H9 (cell line): ENCODE data around the gene PTGER3. TPM values are rescaled to one million over a fixed set of nuclear protein-coding genes. Genes with fewer than 3 reads are reported as not detected.

Experiments used
- DNase-seq: peaks from one replicate; pipeline ENCODE4 v3.0.0-alpha.2; 2017
- H2AFZ ChIP-seq: one replicate; pipeline ENCODE4 v1.6.1; 2013; ENCODE audit warnings: mild to moderate bottlenecking, low read length, control low read depth, moderate library complexity
- H2AK5ac ChIP-seq: 2 replicates; pipeline ENCODE4 v1.6.1; 2013; ENCODE audit warnings: low read length, control low read depth, mixed read lengths; ENCODE audit not compliant: insufficient read length
- H2BK120ac ChIP-seq: one replicate; pipeline ENCODE4 v1.6.1; 2013; ENCODE audit warnings: low read depth, mild to moderate bottlenecking, low read length, control low read depth, inconsistent platforms; ENCODE audit not compliant: poor library complexity, severe bottlenecking
- H2BK12ac ChIP-seq: 2 replicates; pipeline ENCODE4 v1.6.1; 2013; ENCODE audit warnings: low read length, control low read depth, mixed read lengths, low read depth; ENCODE audit not compliant: insufficient read length
- H2BK15ac ChIP-seq: 2 replicates; pipeline ENCODE4 v1.6.1; 2013; ENCODE audit warnings: low read depth, low read length, control low read depth
- H2BK20ac ChIP-seq: one replicate; pipeline ENCODE4 v1.6.1; 2013; ENCODE audit warnings: low read depth, mild to moderate bottlenecking, low read length, control low read depth, inconsistent platforms; ENCODE audit not compliant: poor library complexity, severe bottlenecking
- H2BK5ac ChIP-seq: 2 replicates; pipeline ENCODE4 v1.6.1; 2013; ENCODE audit warnings: low read length, control low read depth, mixed read lengths; ENCODE audit not compliant: insufficient read length
- H3K14ac ChIP-seq: 2 replicates; pipeline ENCODE4 v1.6.1; 2013; ENCODE audit warnings: low read length, control low read depth; ENCODE audit not compliant: insufficient read depth
- H3K18ac ChIP-seq: 2 replicates; pipeline ENCODE4 v1.6.1; 2013; ENCODE audit warnings: low read depth, mild to moderate bottlenecking, mixed read lengths, low read length, control low read depth; ENCODE audit not compliant: insufficient read length
- H3K23ac ChIP-seq: 2 replicates; pipeline ENCODE4 v1.6.1; 2013; ENCODE audit warnings: low read length, control low read depth, mixed read lengths, low read depth; ENCODE audit not compliant: insufficient read length
- H3K23me2 ChIP-seq: 2 replicates; pipeline ENCODE4 v1.6.1; 2013; ENCODE audit warnings: low read depth, mild to moderate bottlenecking, mixed read lengths, low read length, control low read depth; ENCODE audit not compliant: insufficient read length, poor library complexity, severe bottlenecking
- H3K27ac ChIP-seq: 2 replicates; pipeline ENCODE4 v1.5.1; 2013; ENCODE audit warnings: low read length, control low read depth, mixed read lengths, low read depth; ENCODE audit not compliant: insufficient read length
- H3K27me3 ChIP-seq: 2 replicates; pipeline ENCODE4 v1.6.1; 2013; ENCODE audit warnings: low read length, control low read depth, inconsistent platforms; ENCODE audit not compliant: insufficient read depth
- H3K4ac ChIP-seq: 2 replicates; pipeline ENCODE4 v1.6.1; 2013; ENCODE audit warnings: low read depth, mild to moderate bottlenecking, control low read depth, inconsistent platforms, low read length, moderate library complexity
- H3K4me1 ChIP-seq: 2 replicates; pipeline ENCODE4 v1.6.1; 2013; ENCODE audit warnings: low read length, control low read depth, inconsistent platforms; ENCODE audit not compliant: insufficient read depth
- H3K4me2 ChIP-seq: 2 replicates; pipeline ENCODE4 v1.6.1; 2013; ENCODE audit warnings: low read length, control low read depth, mixed read lengths; ENCODE audit not compliant: insufficient read length, insufficient read depth
- H3K56ac ChIP-seq: 2 replicates; pipeline ENCODE4 v1.6.1; 2013; ENCODE audit warnings: low read depth, mild to moderate bottlenecking, mixed read lengths, low read length, control low read depth; ENCODE audit not compliant: insufficient read length
- H3K79me1 ChIP-seq: 2 replicates; pipeline ENCODE4 v1.6.1; 2013; ENCODE audit warnings: low read depth, mild to moderate bottlenecking, moderate library complexity, low read length, control low read depth, inconsistent platforms; ENCODE audit not compliant: insufficient read depth, poor library complexity, severe bottlenecking
- H3K79me2 ChIP-seq: 2 replicates; pipeline ENCODE4 v1.6.1; 2013; ENCODE audit warnings: low read length, control low read depth, inconsistent platforms; ENCODE audit not compliant: insufficient read depth
- H3K9ac ChIP-seq: 2 replicates; pipeline ENCODE4 v1.6.1; 2013; ENCODE audit warnings: low read length, control low read depth, mixed read lengths; ENCODE audit not compliant: insufficient read length; ENCODE audit errors: extremely low read depth
- H3K9me3 ChIP-seq: one replicate; pipeline ENCODE4 v1.6.1; 2013; ENCODE audit warnings: low read depth, low read length, inconsistent platforms; ENCODE audit not compliant: control insufficient read depth
- H3T11ph ChIP-seq: one replicate; pipeline ENCODE4 v1.6.1; 2013; ENCODE audit warnings: mild to moderate bottlenecking, low read length, control low read depth, inconsistent platforms
- H4K20me1 ChIP-seq: one replicate; pipeline ENCODE4 v1.6.1; 2013; ENCODE audit not compliant: control insufficient read depth, insufficient read length, insufficient read depth
- H4K5ac ChIP-seq: 2 replicates; pipeline ENCODE4 v1.6.1; 2013; ENCODE audit warnings: low read depth, mild to moderate bottlenecking, mixed read lengths, low read length, control low read depth; ENCODE audit not compliant: insufficient read length
- H4K8ac ChIP-seq: replicated peaks from 2 replicates; pipeline ENCODE4 v1.6.1; 2013; ENCODE audit warnings: low read length, control low read depth, mixed read lengths, low read depth; ENCODE audit not compliant: insufficient read length
- H4K91ac ChIP-seq: 2 replicates; pipeline ENCODE4 v1.6.1; 2013; ENCODE audit warnings: low read depth, mild to moderate bottlenecking, moderate library complexity, mixed read lengths, low read length, control low read depth; ENCODE audit not compliant: insufficient read length
- H3K27ac Mint-ChIP-seq, 3 experiments: 2 replicates in 2 of 3; 3 replicates in 1 of 3; pipeline ENCODE4 v1.8.0; 2020 to 2021; ENCODE audit warnings: mixed read lengths in 3 of 3, mild to moderate bottlenecking in 1 of 3, moderate library complexity in 1 of 3
- H3K27me3 Mint-ChIP-seq: 2 replicates; pipeline ENCODE4 v1.8.0; 2021; ENCODE audit warnings: low read depth, mild to moderate bottlenecking, moderate library complexity, mixed read lengths
- H3K36me3 Mint-ChIP-seq, 3 experiments: 2 replicates in 2 of 3; 3 replicates in 1 of 3; pipeline ENCODE4 v1.8.0; 2020 to 2021; ENCODE audit warnings: low read depth in 3 of 3, mixed read lengths in 3 of 3; ENCODE audit not compliant: insufficient read depth in 1 of 3
- H3K4me1 Mint-ChIP-seq, 2 experiments: 2 replicates each; pipeline ENCODE4 v1.8.0; 2020; ENCODE audit warnings: mixed read lengths in 2 of 2
- H3K4me3 Mint-ChIP-seq, 2 experiments: 2 replicates in 1 of 2; 3 replicates in 1 of 2; pipeline ENCODE4 v1.8.0; 2020 to 2021; ENCODE audit warnings: mild to moderate bottlenecking in 2 of 2, mixed read lengths in 2 of 2, moderate library complexity in 1 of 2
- H3K9me3 Mint-ChIP-seq, 2 experiments: 2 replicates in 1 of 2; 3 replicates in 1 of 2; pipeline ENCODE4 v1.8.0; 2020; ENCODE audit warnings: mild to moderate bottlenecking in 2 of 2, mixed read lengths in 2 of 2, moderate library complexity in 1 of 2
- WGBS: extraction: QIAGEN DNeasy Blood & Tissue Kit; methylation state at CpG from one replicate; pipeline ENCODE4 v1.1.7; 2013; ENCODE audit warnings: missing lambda C conversion rate, low lambda C conversion rate, mixed read lengths; ENCODE audit not compliant: insufficient read length; ENCODE audit errors: extremely low coverage; 5-methylcytosine and 5-hydroxymethylcytosine counted together
- total RNA-seq: library from RNA; stranded (reverse); gene quantifications from 2 replicates; pipeline ENCODE4 v1.2.1, GENCODE V29; 2021
- TF ChIP-seq, protein P1 (sequence below): fragments of 200-600 bp; sonication (generic); conservative IDR thresholded peaks from 3 replicates; pipeline ENCODE4 v1.8.0; 2021; ENCODE audit warnings: antibody characterized with exemption, mild to moderate bottlenecking

The PTGER3 gene
- total RNA-seq, 1 experiment from 2014 or later = 0.26 TPM

GRCh38 chr1:70997793-70998192 is 49.8 kb downstream of the PTGER3 start:
- Histone ChIP-seq H4K5ac (no peak overlapping the region), H4K91ac (no peak overlapping the region), H3K4me1 (no peaks in the 10 kb centered on the region), H3K9ac (no peak overlapping the region), H4K20me1 (no peaks in the 10 kb centered on the region), H2BK5ac (no peak overlapping the region), H3K56ac (no peak overlapping the region), H3K79me2 (no peaks in the 10 kb centered on the region), H3K23ac (no peak overlapping the region), H3T11ph (no peak overlapping the region), H3K14ac (no peak overlapping the region), H2BK12ac (no peak overlapping the region), H3K79me1 (no peaks in the 10 kb centered on the region), H2AFZ (no peak overlapping the region), H3K27ac (no peak overlapping the region), H3K4ac (no peak overlapping the region), H2AK5ac (no peak overlapping the region), H3K27me3 (no peaks in the 10 kb centered on the region), H3K4me2 (no peak overlapping the region), H2BK15ac (no peak overlapping the region), H2BK20ac (no peak overlapping the region), H3K18ac (no peak overlapping the region), H3K23me2 (no peaks in the 10 kb centered on the region), H4K8ac (no peak overlapping the region), H2BK120ac (no peak overlapping the region), H3K9me3 (no peaks in the 10 kb centered on the region)
- Mint-ChIP-seq H3K4me3 (no peak overlapping the region), H3K4me1 (no peaks in the 10 kb centered on the region), H3K9me3 (no peaks in the 10 kb centered on the region), H3K27ac (no peak overlapping the region), H3K36me3 (no peaks in the 10 kb centered on the region), H3K27me3 (no peaks in the 10 kb centered on the region)
- DNase-seq = no peak
- TF ChIP-seq, protein P1, sequence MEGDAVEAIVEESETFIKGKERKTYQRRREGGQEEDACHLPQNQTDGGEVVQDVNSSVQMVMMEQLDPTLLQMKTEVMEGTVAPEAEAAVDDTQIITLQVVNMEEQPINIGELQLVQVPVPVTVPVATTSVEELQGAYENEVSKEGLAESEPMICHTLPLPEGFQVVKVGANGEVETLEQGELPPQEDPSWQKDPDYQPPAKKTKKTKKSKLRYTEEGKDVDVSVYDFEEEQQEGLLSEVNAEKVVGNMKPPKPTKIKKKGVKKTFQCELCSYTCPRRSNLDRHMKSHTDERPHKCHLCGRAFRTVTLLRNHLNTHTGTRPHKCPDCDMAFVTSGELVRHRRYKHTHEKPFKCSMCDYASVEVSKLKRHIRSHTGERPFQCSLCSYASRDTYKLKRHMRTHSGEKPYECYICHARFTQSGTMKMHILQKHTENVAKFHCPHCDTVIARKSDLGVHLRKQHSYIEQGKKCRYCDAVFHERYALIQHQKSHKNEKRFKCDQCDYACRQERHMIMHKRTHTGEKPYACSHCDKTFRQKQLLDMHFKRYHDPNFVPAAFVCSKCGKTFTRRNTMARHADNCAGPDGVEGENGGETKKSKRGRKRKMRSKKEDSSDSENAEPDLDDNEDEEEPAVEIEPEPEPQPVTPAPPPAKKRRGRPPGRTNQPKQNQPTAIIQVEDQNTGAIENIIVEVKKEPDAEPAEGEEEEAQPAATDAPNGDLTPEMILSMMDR = no peak
- no CpG with 5 or more reads among the region's 1 CpG for WGBS
